Stimulated activated effector memory CD8-positive, alpha-beta T cell treated with anti-CD3 and anti-CD28 coated beads, Interleukin-12 subunit alpha, Interleukin-12 subunit beta, amount 100 ng/mL, for 72 hours (primary cell): ENCODE measurements around the gene DDIT3.
"Not testable (repeated sequence)": the region's sequence is repeated elsewhere in the genome, so short reads cannot be mapped to it uniquely, and the experiment has no call there.

ENCODE experiments used
- ATAC-seq: fragments of 150-1000 bp; cut with Tn5 transposase; 2 replicates; pipeline ENCODE4 v1.10.0; 2021
- DNase-seq, 2 donors: peaks; one replicate each; pipeline ENCODE4 v3.0.0; 2021 to 2022; ENCODE audit warnings: low spot score in 2 of 2
- H3K27ac Mint-ChIP-seq: one replicate; pipeline ENCODE4 v1.8.0; 2022; ENCODE audit warnings: mild to moderate bottlenecking, mixed read lengths
- H3K36me3 Mint-ChIP-seq: one replicate; pipeline ENCODE4 v1.8.0; 2022; ENCODE audit warnings: mild to moderate bottlenecking, mixed read lengths
- H3K4me1 Mint-ChIP-seq: one replicate; pipeline ENCODE4 v1.8.0; 2022; ENCODE audit warnings: mixed read lengths
- H3K4me3 Mint-ChIP-seq: one replicate; pipeline ENCODE4 v1.8.0; 2022; ENCODE audit warnings: mild to moderate bottlenecking, mixed read lengths
- H3K9me3 Mint-ChIP-seq: one replicate; pipeline ENCODE4 v1.8.0; 2022; ENCODE audit warnings: mixed read lengths

The DDIT3 gene

DNA sequence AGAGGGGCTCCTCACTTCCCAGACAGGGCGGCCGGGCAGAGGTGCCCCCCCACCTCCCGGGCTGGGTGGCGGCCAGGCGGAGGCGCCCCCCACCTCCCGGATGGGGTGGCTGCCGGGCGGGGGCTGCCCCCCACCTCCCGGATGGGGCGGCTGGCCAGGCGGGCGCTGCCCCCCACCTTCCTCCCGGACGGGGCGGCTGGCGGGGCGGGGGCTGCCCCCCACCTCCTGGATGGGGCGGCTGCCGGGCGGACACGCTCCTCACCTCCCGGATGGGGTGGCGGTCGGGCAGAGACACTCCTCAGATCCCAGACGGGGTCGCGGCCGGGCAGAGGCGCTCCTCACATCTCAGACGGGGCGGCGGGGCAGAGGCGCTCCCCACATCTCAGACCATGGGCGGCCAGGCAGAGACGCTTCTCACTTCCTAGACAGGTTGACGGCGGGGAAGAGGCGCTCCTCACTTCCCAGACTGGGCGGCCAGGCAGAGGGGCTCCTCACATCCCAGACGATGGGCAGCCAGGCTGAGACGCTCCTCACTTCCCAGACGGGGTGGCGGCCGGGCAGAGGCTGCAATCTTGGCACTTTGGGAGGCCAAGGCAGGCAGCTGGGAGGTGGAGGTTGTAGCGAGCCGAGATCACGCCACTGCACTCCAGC, 25.1 kb downstream of the DDIT3 start:
- peaks cover 97% of the 10 kb centered on the region for H3K36me3 Mint-ChIP-seq
- H3K9me3 Mint-ChIP-seq, ATAC-seq, H3K4me3 Mint-ChIP-seq, H3K27ac Mint-ChIP-seq, DNase-seq: not testable (repeated sequence)
- H3K4me1 Mint-ChIP-seq: peaks cover 30% of the 10 kb centered on the region

GRCh38 chr12:57491393-57492280, 28.7 kb downstream of the DDIT3 start:
- Mint-ChIP-seq H3K9me3 (no peaks in the 10 kb centered on the region), H3K4me3 (no peak overlapping the region), H3K4me1 (peaks cover 40% of the 10 kb centered on the region), H3K27ac (no peak overlapping the region), H3K36me3 (peaks cover 95% of the 10 kb centered on the region)
- ATAC-seq (no peak), DNase-seq (no peak)

DNA sequence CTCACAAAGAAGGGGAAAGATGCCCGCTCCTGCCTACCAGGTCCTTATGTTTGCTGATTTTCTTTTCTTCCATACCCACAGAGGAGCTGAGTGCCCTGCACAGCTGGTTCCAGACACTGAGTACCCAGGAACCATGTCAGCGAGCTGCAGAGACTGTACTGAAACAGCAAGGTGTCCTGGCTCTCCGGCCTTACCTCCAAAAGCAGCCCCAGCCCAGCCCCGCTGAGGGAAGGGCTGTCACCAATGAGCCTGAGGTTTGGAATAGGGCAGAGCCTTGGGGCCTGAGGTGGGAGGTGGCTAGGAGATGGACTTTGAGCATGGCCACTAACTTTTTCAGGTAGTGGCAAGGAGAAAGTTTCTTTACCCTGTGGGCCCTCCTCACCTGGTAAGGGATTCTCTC, 30.2 kb downstream of the DDIT3 start:
- peaks cover 40% of the 10 kb centered on the region for H3K4me1 Mint-ChIP-seq
- peak overlapping the region; percentile 94 for H3K27ac Mint-ChIP-seq
- peaks cover 80% of the 10 kb centered on the region for H3K36me3 Mint-ChIP-seq
- no peaks in the 10 kb centered on the region for H3K9me3 Mint-ChIP-seq
- DNase-seq (no peak), ATAC-seq (no peak)
- no peak overlapping the region for H3K4me3 Mint-ChIP-seq

DNA sequence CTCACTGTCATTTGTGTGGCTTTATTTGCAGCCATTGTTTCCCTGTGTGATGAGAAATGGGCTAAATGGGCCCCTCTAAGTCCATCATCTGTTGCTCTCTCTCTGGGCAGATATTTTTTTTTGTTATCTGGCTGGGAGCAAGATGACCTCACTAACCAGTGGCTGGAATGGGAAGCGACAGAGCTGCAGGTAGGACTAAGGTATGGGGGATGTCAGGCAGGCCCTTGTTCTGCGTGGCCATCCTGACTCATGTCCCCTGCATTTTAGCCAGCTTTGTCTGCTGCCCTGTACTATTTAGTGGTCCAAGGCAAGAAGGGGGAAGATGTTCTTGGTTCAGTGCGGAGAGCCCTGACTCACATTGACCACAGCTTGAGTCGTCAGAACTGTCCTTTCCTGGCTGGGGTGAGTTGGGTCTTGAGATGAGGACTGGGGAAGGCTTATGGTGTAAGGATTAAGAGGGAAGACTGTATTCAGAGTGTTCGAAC, 31.1 kb downstream of the DDIT3 start:
- Mint-ChIP-seq H3K27ac (peak overlapping the region; percentile 94), H3K4me3 (peak overlapping the region; percentile 88), H3K36me3 (peaks cover 70% of the 10 kb centered on the region), H3K4me1 (peaks cover 40% of the 10 kb centered on the region), H3K9me3 (no peaks in the 10 kb centered on the region)
- DNase-seq: no peak
- no peak for ATAC-seq

- Mint-ChIP-seq H3K36me3 (peaks cover 65% of the 10 kb centered on the region), H3K4me3 (peak overlapping the region; percentile 88), H3K4me1 (peaks cover 40% of the 10 kb centered on the region), H3K27ac (peak overlapping the region; percentile 94), H3K9me3 (no peaks in the 10 kb centered on the region)
- DNase-seq (no peak), ATAC-seq (no peak)
These were observed 31.7 kb downstream of the DDIT3 start for GRCh38 chr12:57488402-57489156.

DNA sequence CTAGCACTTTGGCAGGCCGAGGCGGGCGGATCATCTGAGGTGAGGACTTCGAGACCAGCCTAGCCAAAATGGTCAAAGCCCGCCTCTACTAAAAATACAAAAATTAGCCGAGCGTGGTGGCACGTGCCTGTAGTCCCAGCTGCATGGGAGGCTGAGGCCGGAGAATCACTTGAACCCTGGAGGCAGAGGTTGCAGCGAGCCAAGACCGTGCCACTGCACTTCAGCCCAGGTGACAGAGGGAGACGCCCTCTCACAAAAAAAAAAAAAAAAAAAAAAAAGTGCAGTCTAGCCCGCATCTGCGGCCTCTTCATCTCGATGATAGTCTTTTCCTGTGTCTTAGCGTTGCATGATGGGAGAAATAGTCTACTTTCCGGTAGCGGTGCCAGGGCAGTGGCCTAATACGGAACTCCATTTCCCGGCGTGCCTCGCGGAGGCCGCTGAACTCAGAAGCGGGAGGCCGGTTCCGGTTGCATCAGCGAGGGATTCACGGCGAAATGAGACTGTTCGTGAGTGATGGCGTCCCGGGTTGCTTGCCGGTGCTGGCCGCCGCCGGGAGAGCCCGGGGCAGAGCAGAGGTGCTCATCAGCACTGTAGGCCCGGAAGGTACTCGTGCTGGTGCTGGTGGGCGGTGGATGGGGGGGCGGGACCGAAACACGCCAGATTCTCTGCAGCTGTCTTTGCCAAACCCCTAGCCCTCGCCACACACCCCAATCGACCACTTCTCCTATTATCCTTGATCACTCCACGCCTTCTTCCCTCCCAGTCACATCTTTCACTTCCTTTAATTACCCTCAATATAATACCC, 32.5 kb downstream of the DDIT3 start, which contains the start of gene MARS1:
MARS1 (plus strand) TSS at position 472 of the 805 bp plus-strand sequence; CDS start at position 495, 23 bp downstream.
- Mint-ChIP-seq H3K9me3 (no peaks in the 10 kb centered on the region), H3K4me1 (peaks cover 37% of the 10 kb centered on the region), H3K4me3 (peak within 1 kb of the TSS; percentile 88), H3K36me3 (peaks cover 60% of the 10 kb centered on the region), H3K27ac (peak within 1 kb of the TSS; percentile 94)
- ATAC-seq: peak; percentile 98
- DNase-seq: peak; percentile 79 to 91

GRCh38 chr12:57487055-57487596, 33.2 kb downstream of the DDIT3 start:
- Mint-ChIP-seq H3K36me3 (peaks cover 53% of the 10 kb centered on the region), H3K9me3 (no peaks in the 10 kb centered on the region), H3K4me3 (peak overlapping the region; percentile 88), H3K4me1 (peaks cover 34% of the 10 kb centered on the region), H3K27ac (peak overlapping the region; percentile 94)
- DNase-seq: no peak
- ATAC-seq: no peak

- Mint-ChIP-seq H3K9me3 (no peaks in the 10 kb centered on the region), H3K36me3 (peaks cover 39% of the 10 kb centered on the region), H3K4me3 (no peak overlapping the region), H3K4me1 (peaks cover 37% of the 10 kb centered on the region), H3K27ac (no peak overlapping the region)
- ATAC-seq (no peak), DNase-seq (no peak)
These were observed 34.6 kb downstream of the DDIT3 start for GRCh38 chr12:57485695-57486094.

- Mint-ChIP-seq H3K4me1 (peaks cover 37% of the 10 kb centered on the region), H3K4me3 (no peak overlapping the region), H3K36me3 (peaks cover 35% of the 10 kb centered on the region), H3K9me3 (no peaks in the 10 kb centered on the region), H3K27ac (no peak overlapping the region)
- ATAC-seq (no peak), DNase-seq (no peak)
These were observed 36.8 kb downstream of the DDIT3 start for GRCh38 chr12:57483466-57483865.

- no peak for DNase-seq
- H3K36me3 Mint-ChIP-seq: peaks cover 36% of the 10 kb centered on the region
- H3K4me1 Mint-ChIP-seq: peaks cover 53% of the 10 kb centered on the region
- H3K9me3 Mint-ChIP-seq: no peaks in the 10 kb centered on the region
- no peak for ATAC-seq
- H3K27ac Mint-ChIP-seq: peak overlapping the region; percentile 99
- H3K4me3 Mint-ChIP-seq: peak overlapping the region; percentile 1
These were observed 38.6 kb downstream of the DDIT3 start for GRCh38 chr12:57481671-57482070.

DNA sequence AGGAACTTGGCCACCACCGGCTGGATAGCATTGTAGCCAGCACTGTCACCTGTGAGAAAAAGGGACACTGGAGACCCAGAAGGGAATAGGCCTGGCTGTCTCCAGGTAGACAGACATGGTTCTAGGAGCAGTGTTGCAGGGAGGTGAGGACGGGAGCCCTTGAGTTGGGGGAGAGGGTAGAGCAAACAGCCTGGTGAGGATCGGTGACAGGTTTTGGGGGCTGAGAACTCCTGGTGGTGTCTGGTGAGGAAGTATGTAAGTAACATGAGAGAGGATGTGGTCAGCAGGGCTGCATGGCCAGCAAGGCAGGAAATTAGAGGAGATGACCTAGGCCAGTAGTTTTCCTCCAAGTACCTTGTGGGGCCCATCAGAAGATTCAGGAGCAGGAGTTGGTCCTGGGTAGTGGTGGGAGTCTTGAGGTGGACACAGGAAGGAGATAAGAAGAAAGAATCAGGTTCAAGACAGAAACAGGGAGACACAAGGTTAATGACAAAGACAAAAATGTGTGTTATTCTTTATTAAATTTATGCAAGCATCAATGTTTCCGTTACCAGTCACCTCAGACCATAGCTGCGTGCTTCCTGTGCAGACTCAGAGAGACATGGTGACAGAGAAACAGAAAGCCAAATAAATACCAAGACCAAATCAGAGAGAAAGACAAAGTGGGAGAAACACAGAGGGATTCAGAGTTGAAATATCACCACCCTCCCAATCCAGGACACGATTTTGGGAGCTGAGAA, 40.8 kb downstream of the DDIT3 start, which contains the start of gene ARHGAP9:
ARHGAP9 (minus strand) TSS at position 491 of the 740 bp plus-strand sequence; CDS start at position 31, 460 bp downstream.
- ATAC-seq: peak; percentile 76
- no peaks in the 10 kb centered on the region for H3K9me3 Mint-ChIP-seq
- peaks cover 56% of the 10 kb centered on the region for H3K36me3 Mint-ChIP-seq
- peaks cover 66% of the 10 kb centered on the region for H3K4me1 Mint-ChIP-seq
- H3K4me3 Mint-ChIP-seq: peak within 1 kb of the TSS; percentile 86
- H3K27ac Mint-ChIP-seq: peak within 1 kb of the TSS; percentile 99
- peak in 1 of 2 donors; percentile 77 for DNase-seq

- Mint-ChIP-seq H3K27ac (peak overlapping the region; percentile 99), H3K9me3 (no peaks in the 10 kb centered on the region), H3K4me3 (peak overlapping the region; percentile 86), H3K4me1 (peaks cover 71% of the 10 kb centered on the region), H3K36me3 (peaks cover 61% of the 10 kb centered on the region)
- ATAC-seq (peak; percentile 0), DNase-seq (no peak)
These were observed 41.3 kb downstream of the DDIT3 start for GRCh38 chr12:57479043-57479375.

DNA sequence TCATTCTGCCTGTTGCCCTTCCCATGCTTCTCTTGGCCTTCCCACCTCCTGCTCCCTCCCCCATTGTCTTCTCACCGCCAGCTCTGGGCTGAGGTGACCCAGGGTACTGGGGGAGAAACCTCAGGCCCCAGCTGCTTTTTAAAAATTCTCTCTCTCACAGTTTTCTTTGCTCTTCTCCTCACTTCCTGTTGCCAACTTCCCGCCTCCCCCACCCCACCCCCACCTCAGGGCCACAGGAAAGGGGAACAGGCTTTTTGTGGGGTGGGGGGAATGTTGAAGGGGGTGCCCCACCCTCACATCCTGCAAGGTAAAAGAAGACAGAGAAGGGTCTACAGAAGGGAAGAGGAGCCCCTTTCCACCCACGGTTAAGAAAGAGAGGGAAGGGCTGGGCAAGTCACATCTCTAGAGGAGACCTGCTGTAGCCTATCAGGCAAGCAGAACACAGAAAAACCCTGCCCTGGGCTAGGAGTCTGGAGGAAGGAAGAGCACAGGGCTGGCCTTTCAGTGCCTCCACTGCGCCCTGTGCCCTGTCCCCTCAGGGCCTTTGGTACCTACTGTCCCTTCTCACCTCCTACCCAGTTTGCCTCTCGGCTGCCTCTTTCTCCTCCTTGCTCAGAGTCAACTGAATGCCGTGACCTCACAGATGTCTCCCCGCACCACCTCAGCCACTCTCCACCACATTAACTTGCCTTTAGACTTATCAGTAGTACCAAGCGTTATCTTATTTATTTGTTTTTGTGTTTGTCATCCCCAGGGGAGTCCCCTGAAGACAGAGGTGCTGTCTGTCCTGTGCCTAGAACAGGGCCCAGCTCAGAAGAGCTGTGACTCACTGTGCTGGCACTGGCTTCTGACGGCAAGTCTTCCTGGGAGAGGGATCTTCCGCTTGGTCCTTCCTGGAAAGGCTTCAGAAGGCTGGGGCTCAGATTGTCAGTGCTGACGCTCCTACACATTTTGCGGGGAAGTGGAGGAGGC, 42.3 kb downstream of the DDIT3 start:
- peak; percentile 68 for ATAC-seq
- Mint-ChIP-seq H3K4me3 (peak overlapping the region; percentile 86), H3K36me3 (peaks cover 71% of the 10 kb centered on the region)

More for the DNA sequence above, 42.3 kb downstream of the DDIT3 start:
- Mint-ChIP-seq H3K9me3 (no peaks in the 10 kb centered on the region), H3K4me1 (peaks cover 80% of the 10 kb centered on the region), H3K27ac (peak overlapping the region; percentile 99)
- peak in 1 of 2 donors; percentile 75 for DNase-seq
